Measurements from ENCODE around the gene CLIC1. TPM values are rescaled to one million over a fixed set of nuclear protein-coding genes. Genes with fewer than 3 reads are reported as not detected.

The CLIC1 gene
- total and polyA plus RNA-seq, 3 donors from 2014 or later = 35.4 to 130 (median 93.5) TPM

DNA sequence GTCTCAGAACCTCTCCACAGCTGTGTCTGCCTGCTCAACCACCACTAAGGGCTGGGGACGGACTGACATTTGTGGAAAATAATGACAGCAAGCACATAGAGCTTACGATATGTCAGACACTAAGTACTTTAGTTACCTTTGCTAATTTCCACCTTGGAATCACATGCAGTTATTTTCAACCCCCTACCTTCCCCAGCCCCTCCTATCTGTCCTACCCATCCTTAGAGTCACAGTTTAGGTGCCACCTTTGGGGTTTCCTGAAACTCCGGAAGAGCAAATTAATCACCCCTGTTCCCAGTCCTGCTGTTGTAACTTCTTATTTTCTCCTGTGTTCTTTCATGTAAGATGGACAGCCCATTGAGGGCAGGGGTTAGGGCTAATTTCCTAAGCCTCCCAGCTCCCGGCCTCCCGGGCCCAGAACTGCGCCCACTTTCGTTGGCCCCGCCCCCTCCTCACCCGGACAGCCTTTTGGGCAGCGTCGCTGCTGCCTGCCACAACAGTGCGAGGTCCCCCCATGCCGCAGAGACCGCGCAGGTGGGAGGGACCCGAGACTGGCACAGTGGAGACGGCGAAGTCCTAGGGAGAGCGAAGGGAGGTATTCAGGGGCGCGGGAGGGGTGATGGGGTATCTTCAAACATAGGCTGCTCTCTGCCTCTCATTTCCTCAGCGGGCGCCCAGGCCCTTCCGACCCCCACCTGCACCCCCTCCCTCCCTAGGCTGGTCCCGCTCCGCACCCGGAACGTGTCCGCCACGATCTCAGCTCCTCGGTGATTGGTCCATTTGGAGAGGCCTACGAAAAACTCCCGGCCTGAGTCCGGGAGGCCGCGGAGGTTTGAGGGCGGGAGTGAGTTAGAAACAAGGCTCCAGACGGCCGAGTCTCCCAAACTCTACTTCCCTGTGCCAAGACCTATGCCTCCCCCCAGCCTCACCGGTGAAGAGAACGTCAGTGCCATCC, 8.3 kb downstream of the CLIC1 start:
- no peaks in the 10 kb centered on the region for H3K9me3 ChIP-seq
- peaks cover 6% of the 10 kb centered on the region for H3K4me1 ChIP-seq
- intact Hi-C loops (cut with DNase I; ENCODE audit: low total_unique reads) = no loop called here
- 54 to 59% methylated on average over 39 to 40 of the region's 41 CpGs for WGBS, 2 donors
- H3K27me3 ChIP-seq = no peaks in the 10 kb centered on the region
- no peak for DNase-seq
- no peaks in the 10 kb centered on the region for H3K36me3 ChIP-seq (ENCODE audit: low read depth, missing control alignments)
- H3K4me3 ChIP-seq = peak overlapping the region; percentile 66 to 85
- TF ChIP-seq, protein P1, sequence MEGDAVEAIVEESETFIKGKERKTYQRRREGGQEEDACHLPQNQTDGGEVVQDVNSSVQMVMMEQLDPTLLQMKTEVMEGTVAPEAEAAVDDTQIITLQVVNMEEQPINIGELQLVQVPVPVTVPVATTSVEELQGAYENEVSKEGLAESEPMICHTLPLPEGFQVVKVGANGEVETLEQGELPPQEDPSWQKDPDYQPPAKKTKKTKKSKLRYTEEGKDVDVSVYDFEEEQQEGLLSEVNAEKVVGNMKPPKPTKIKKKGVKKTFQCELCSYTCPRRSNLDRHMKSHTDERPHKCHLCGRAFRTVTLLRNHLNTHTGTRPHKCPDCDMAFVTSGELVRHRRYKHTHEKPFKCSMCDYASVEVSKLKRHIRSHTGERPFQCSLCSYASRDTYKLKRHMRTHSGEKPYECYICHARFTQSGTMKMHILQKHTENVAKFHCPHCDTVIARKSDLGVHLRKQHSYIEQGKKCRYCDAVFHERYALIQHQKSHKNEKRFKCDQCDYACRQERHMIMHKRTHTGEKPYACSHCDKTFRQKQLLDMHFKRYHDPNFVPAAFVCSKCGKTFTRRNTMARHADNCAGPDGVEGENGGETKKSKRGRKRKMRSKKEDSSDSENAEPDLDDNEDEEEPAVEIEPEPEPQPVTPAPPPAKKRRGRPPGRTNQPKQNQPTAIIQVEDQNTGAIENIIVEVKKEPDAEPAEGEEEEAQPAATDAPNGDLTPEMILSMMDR (IDR thresholded peaks at IDR 0.05) = no peak
- no peak for TF ChIP-seq POLR2A (IDR thresholded peaks at IDR 0.05)
- H3K27ac ChIP-seq = peak overlapping the region; percentile 94 to 96

DNA sequence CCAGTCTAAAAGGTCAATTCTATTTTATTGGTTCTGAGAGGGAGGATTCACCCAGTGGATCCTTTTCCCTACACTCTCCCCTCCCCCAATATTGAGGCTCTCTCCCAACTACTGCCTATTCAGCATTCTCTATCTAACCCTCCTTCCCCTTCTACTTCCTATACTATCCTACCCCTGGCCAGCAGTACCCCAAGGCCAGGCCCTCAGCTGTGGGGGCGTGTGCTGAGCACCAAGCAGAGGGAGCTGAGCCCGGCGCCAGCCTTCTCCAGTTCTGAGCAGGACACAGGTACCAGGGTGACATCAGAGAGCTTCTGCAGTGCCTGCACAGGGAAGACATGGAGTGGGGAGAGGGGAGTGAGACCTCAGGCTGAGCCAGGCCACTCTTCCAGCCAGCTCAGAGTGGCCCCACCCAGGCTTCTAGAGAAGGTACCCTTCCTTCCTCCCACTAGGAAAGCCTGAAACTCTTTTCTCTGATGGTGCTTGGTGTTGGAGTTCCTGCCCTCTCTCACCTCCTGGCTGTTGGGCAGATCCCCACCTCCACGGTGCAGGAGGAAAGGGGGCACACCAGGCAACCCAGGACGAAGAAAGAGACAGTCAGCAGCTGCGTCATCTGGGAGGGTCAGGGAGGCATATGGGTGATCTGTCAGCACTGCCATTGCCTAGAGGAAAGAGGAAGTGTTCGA, 9.2 kb downstream of the CLIC1 start:
- H3K36me3 ChIP-seq (ENCODE audit: low read depth, missing control alignments) = no peaks in the 10 kb centered on the region
- intact Hi-C loops (cut with DNase I; ENCODE audit: low total_unique reads) = no loop called here
- H3K27me3 ChIP-seq = no peaks in the 10 kb centered on the region
- no peaks in the 10 kb centered on the region for H3K9me3 ChIP-seq
- no peak overlapping the region for H3K4me3 ChIP-seq
- TF ChIP-seq, protein P1 (IDR thresholded peaks at IDR 0.05) = no peak
- TF ChIP-seq POLR2A (IDR thresholded peaks at IDR 0.05) = no peak
- no peak for DNase-seq
- WGBS, 2 donors = 72 to 79% methylated on average over 7 of the region's 7 CpGs
- H3K27ac ChIP-seq = peak overlapping the region in 1 of 2 donors; percentile 96
- H3K4me1 ChIP-seq = peaks cover 6% of the 10 kb centered on the region

DNA sequence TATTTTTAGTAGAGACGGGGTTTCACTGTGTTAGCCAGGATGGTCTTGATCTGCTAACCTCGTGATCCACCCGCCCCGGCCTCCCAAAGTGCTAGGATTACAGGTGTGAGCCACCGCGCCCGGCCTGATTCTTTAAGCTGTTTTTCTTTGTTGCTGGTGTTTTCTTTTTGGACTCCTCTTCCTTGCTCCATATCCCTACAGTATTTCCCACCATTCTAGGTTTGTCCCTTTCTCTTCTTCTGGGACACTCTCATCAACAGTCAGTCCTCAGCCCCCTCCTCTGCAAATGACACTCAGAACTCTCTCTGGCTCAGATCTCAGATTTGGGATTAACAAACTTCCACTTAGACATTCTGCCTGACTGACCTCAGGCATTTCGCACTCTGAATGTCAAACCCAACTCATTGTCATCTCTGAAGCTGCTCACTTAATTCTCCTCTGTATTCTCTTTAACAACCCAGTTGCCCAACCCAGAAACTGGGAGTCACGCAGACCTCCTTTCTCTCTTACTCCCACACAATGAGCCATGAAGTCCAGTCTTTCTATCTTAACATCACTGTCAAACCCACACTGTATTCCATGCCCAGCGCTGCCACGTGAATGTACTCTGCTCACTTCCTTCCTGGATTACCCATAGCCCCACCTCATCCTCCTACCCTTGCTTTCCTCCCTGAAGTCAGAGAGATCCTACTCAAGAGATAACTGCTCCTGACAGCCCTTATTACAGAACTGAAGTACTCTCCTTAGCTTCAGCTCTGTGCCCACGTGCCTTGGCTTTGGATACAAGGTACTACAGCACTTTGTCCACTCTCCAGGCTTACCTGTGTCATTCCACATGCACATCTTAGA, 10.6 kb downstream of the CLIC1 start:
- Histone ChIP-seq H3K27ac (no peak overlapping the region), H3K27me3 (no peaks in the 10 kb centered on the region), H3K36me3 (ENCODE audit: low read depth, missing control alignments) (no peaks in the 10 kb centered on the region), H3K9me3 (no peaks in the 10 kb centered on the region), H3K4me1 (peaks cover 6% of the 10 kb centered on the region), H3K4me3 (no peak overlapping the region)
- WGBS, 2 donors = 81% methylated on average over 12 of the region's 12 CpGs
- no peak for TF ChIP-seq POLR2A (IDR thresholded peaks at IDR 0.05)
- TF ChIP-seq, protein P1 (IDR thresholded peaks at IDR 0.05) = no peak
- DNase-seq = peak; percentile 47
- intact Hi-C loops (cut with DNase I; ENCODE audit: low total_unique reads) = no loop called here

DNA sequence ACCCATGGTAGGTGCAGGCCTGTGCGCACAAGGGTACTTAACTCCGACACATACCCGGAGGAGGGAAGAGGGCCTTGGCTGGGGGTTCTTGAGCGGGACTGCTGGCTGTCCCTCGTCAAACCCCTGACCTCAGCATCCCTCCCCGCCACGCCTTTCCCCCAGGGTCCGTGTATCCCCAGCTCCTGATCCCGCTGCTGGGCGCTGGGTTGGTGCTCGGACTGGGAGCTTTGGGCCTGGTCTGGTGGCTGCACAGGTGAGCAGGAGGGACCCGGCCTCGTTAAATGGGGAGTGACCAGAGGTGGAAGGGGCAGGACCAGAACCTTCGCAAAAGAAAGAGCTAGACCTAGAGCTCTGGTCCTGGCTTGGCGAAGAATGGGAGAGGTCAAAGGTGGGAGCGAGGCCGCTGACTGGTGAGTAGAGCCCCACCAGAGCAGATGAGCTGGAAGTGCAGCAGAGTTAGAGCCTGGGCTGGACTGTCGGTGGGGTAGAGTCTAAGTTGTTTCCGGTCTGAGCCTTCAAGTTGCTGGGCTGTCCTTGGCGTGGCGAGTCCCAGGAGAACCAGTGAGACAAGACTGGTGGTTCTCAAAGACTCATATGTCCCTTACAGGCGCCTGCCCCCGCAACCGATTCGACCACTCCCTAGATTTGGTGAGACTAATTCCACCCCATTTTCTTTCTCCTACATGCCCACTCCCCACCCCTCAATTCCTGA, 12.2 kb downstream of the CLIC1 start:
- H3K4me3 ChIP-seq = no peak overlapping the region
- no peak for DNase-seq
- no peak overlapping the region for H3K27ac ChIP-seq
- intact Hi-C loops (cut with DNase I; ENCODE audit: low total_unique reads) = no loop called here
- peaks cover 6% of the 10 kb centered on the region for H3K4me1 ChIP-seq
- TF ChIP-seq, protein P1 (IDR thresholded peaks at IDR 0.05) = no peak
- no peak for TF ChIP-seq POLR2A (IDR thresholded peaks at IDR 0.05)
- no peaks in the 10 kb centered on the region for H3K27me3 ChIP-seq
- no peaks in the 10 kb centered on the region for H3K9me3 ChIP-seq
- WGBS, 2 donors = 73 to 75% methylated on average over 18 to 25 of the region's 25 CpGs
- no peaks in the 10 kb centered on the region for H3K36me3 ChIP-seq (ENCODE audit: low read depth, missing control alignments)

Measured in testis (tissue), 3 donors.